Measurements from ENCODE around the gene TLDC2. TPM values are rescaled to one million over a fixed set of nuclear protein-coding genes. Genes with fewer than 3 reads are reported as not detected.

Gene TLDC2
- total RNA-seq, 1 donor from 2014 or later, result not detected

DNA sequence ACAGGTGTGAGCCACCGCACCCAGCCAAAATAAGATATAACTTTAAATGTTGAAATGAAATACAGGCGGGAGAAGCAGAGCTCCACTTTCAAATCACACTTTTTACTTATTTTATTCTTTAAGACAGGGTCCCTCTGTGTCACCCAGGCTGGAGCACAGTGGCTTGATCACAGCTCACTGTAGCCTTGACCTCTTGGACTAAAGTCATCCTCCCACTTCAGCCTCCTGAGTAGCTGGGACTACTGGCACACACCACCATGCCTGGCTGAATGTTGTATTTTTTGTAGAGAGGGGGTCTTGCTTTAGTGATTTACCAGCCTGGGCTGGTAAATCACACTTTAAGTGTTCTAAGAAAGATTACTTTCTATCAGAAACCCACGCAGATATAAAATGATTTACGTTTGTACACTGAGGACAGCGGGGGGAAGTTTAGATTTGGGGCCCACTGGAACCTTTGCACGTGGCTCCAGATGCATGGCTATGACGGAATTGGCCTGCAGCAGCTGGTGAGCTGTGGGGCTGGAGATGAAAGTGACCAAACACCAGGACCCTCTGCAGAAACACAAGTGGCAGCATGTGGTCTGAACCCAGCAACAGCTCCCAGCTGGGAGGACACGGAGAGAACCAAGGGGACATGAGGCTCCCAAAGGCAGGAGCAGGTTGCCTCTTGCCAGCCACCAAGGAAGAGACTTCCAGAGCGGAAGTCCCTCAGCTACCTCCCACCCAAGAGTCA lies 26.4 kb upstream of the TLDC2 start:
- peak overlapping the region; percentile 50 for H3K27ac Mint-ChIP-seq
- POLR2A ChIA-PET, result interaction anchor here (0.5 to 7.6 kb wide), 3 partner anchors 13 to 55 kb away, joined by 4 to 55 read pairs (median 4); a partner anchor contains a TSS
- intact Hi-C loops (cut with micrococcal nuclease), result loop anchor here (5.0 to 10.0 kb wide), 2 partner anchors 42 to 425 kb away; no protein-coding TSS in a partner anchor
- peaks cover 9% of the 10 kb centered on the region for H3K36me3 Mint-ChIP-seq (ENCODE audit: low read depth)
- no peaks in the 10 kb centered on the region for H3K27me3 Mint-ChIP-seq
- H3K9me3 Mint-ChIP-seq, result no peaks in the 10 kb centered on the region
- ATAC-seq (ENCODE audit: low read depth) (no peak), DNase-seq (no peak)
- peaks cover 90% of the 10 kb centered on the region for H3K4me1 Mint-ChIP-seq
- TF ChIP-seq CTCF (IDR thresholded peaks at IDR 0.05), result no peak
- CTCF ChIA-PET, result interaction anchor here (1.1 to 3.9 kb wide), 3 partner anchors 14 to 41 kb away, joined by 4 to 21 read pairs (median 4); a partner anchor contains a TSS
- no peak overlapping the region for H3K4me3 Mint-ChIP-seq

DNA sequence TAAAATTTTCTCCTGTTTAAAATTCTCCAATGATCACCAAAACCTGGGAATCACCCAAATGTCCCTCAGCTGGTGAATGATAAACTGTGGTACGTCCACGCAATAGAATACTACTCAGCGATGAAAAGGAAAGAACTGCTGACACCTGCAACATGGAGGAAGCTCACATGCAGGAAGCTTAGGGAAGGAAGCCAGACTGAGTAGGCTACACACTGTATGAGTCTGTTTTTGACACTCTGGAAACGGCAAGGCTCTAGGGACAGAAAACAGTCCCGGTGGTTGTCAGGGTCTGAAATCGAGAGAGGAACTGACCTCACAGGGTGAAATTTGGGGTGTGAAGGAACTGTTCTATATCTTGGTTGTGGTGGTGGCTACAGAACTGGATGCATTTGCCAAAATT lies 25.2 kb upstream of the TLDC2 start:
- ATAC-seq (ENCODE audit: low read depth) (peak; percentile 53), DNase-seq (no peak)
- no peaks in the 10 kb centered on the region for H3K9me3 Mint-ChIP-seq
- H3K36me3 Mint-ChIP-seq (ENCODE audit: low read depth), result peaks cover 9% of the 10 kb centered on the region
- no peak for TF ChIP-seq CTCF (IDR thresholded peaks at IDR 0.05)
- ChIA-PET CTCF (interaction anchor here (1.1 to 1.5 kb wide), 2 partner anchors 13 to 15 kb away, joined by 4 read pairs; a partner anchor contains a TSS), POLR2A (interaction anchor here (0.5 to 5.3 kb wide), 4 partner anchors 9 to 257 kb away, joined by 3 to 22 read pairs (median 8); a partner anchor contains a TSS)
- H3K4me1 Mint-ChIP-seq, result peaks cover 80% of the 10 kb centered on the region
- H3K27me3 Mint-ChIP-seq, result no peaks in the 10 kb centered on the region
- intact Hi-C loops (cut with micrococcal nuclease), result no loop called here
- peak overlapping the region; percentile 28 for H3K4me3 Mint-ChIP-seq
- H3K27ac Mint-ChIP-seq, result peak overlapping the region; percentile 79

- H3K4me1 Mint-ChIP-seq, result peaks cover 80% of the 10 kb centered on the region
- DNase-seq (no peak), ATAC-seq (ENCODE audit: low read depth) (no peak)
- peaks cover 12% of the 10 kb centered on the region for H3K36me3 Mint-ChIP-seq (ENCODE audit: low read depth)
- no peaks in the 10 kb centered on the region for H3K9me3 Mint-ChIP-seq
- TF ChIP-seq CTCF (IDR thresholded peaks at IDR 0.05), result no peak
- H3K27ac Mint-ChIP-seq, result peak overlapping the region; percentile 85
- CTCF ChIA-PET, result interaction anchor here (1.7 kb wide), 1 partner anchor 43 kb away, joined by 4 read pairs; no protein-coding TSS in a partner anchor
- no peaks in the 10 kb centered on the region for H3K27me3 Mint-ChIP-seq
- H3K4me3 Mint-ChIP-seq, result peak overlapping the region; percentile 59
- POLR2A ChIA-PET, result interaction anchor here (1.5 to 5.3 kb wide), 3 partner anchors 8 to 11 kb away, joined by 9 to 22 read pairs (median 12); a partner anchor contains a TSS
- intact Hi-C loops (cut with micrococcal nuclease), result no loop called here
Observed at GRCh38 chr20:36851490-36851889, 24.4 kb upstream of the TLDC2 start.

DNA sequence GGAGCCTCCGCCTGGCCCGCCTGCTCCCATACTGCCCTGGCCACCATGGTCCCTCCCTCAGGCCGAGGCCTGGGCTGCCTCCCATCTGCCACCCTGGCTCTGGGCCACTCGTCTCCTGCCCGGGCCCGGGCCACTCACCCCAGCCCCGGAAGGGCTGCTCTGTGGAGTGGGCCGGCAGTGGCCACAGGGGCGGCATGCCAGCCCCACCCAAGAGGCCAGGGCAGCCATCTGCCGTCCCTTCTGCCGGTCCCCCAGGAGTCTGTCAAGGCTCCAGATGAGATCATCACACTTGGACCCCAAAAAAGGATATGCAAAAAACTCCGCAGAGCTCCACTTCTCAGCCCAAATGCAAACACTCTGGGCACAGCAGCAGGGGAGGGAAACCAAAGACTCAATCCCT lies 23.8 kb upstream of the TLDC2 start:
- H3K36me3 Mint-ChIP-seq (ENCODE audit: low read depth), result peaks cover 14% of the 10 kb centered on the region
- H3K4me1 Mint-ChIP-seq, result peaks cover 80% of the 10 kb centered on the region
- DNase-seq (no peak), ATAC-seq (ENCODE audit: low read depth) (peak; percentile 20)
- H3K27me3 Mint-ChIP-seq, result no peaks in the 10 kb centered on the region
- H3K9me3 Mint-ChIP-seq, result no peaks in the 10 kb centered on the region
- H3K4me3 Mint-ChIP-seq, result peak overlapping the region; percentile 59
- intact Hi-C loops (cut with micrococcal nuclease), result no loop called here
- CTCF ChIA-PET, result interaction anchor here (1.0 to 1.7 kb wide), 3 partner anchors 11 to 43 kb away, joined by 3 to 5 read pairs (median 4); a partner anchor contains a TSS
- TF ChIP-seq CTCF (IDR thresholded peaks at IDR 0.05), result no peak
- POLR2A ChIA-PET, result interaction anchor here (0.7 to 5.3 kb wide), 5 partner anchors 9 to 693 kb away, joined by 5 to 22 read pairs (median 12); a partner anchor contains a TSS
- peak overlapping the region; percentile 85 for H3K27ac Mint-ChIP-seq

Data from activated B cell treated with CpG ODN at 0.5 μM for 24 hours (primary cell).